A549 (cell line): ENCODE measurements around the gene CHIC2.

Source experiments
- CEBPB ChIP-seq, 2 experiments: fragments of >200 bp in 1 of 2; sonication (Bioruptor Twin) in 1 of 2; formaldehyde crosslinking in 1 of 2; IDR thresholded peaks; 2 replicates each; pipeline ENCODE4 v1.6.1; 2012 to 2016
- EP300 ChIP-seq, 2 experiments: fragments of >200 bp; sonication (Bioruptor Twin); formaldehyde crosslinking; IDR thresholded peaks; 2 replicates in 1 of 2; 3 replicates in 1 of 2; pipeline ENCODE4 v1.6.1; 2016 to 2017
- HES2 ChIP-seq: fragments of >200 bp; sonication (Bioruptor Twin); formaldehyde crosslinking; IDR thresholded peaks from 2 replicates; pipeline ENCODE4 v1.6.1; 2016
- MAFK ChIP-seq: fragments of 450-650 bp; IDR thresholded peaks from 2 replicates; pipeline ENCODE4 v1.6.1; 2014; ENCODE audit not compliant: partially characterized antibody
- POLR2A ChIP-seq: IDR thresholded peaks from 2 replicates; pipeline ENCODE4 v1.6.1; 2012; ENCODE audit warnings: mild to moderate bottlenecking, low read length
- RNF2 ChIP-seq: fragments of 200-600 bp; sonication (generic); IDR thresholded peaks from 2 replicates; pipeline ENCODE4 v1.6.1; 2016; ENCODE audit warnings: low read depth, mild to moderate bottlenecking, antibody characterized with exemption, moderate library complexity, borderline replicate concordance
- SMC3 ChIP-seq: fragments of >200 bp; sonication (Bioruptor Twin); formaldehyde crosslinking; IDR thresholded peaks from 3 replicates; pipeline ENCODE4 v1.6.1; 2018; ENCODE audit warnings: inconsistent platforms
- ZFP36 ChIP-seq: fragments of 450-650 bp; IDR thresholded peaks from 2 replicates; pipeline ENCODE4 v1.6.1; 2014; ENCODE audit warnings: borderline replicate concordance; ENCODE audit not compliant: partially characterized antibody
- ZNF302 ChIP-seq: fragments of 250-450 bp; sonication (Bioruptor Pico); IDR thresholded peaks from 2 replicates; pipeline ENCODE4 v1.9.0; 2021; ENCODE audit warnings: inconsistent platforms, mild to moderate bottlenecking, moderate library complexity
- TF ChIP-seq, protein P1 (sequence below): fragments of >200 bp; sonication (Bioruptor Twin); formaldehyde crosslinking; IDR thresholded peaks from 3 replicates; pipeline ENCODE4 v1.5.1; 2016
- TF ChIP-seq, protein P2 (sequence below): fragments of 200-600 bp; sonication (generic); IDR thresholded peaks from 2 replicates; pipeline ENCODE4 v1.6.1; 2016; ENCODE audit warnings: antibody characterized with exemption, mild to moderate bottlenecking, moderate library complexity

GRCh38 chr4:54054501-54054900 is 9.9 kb downstream of the CHIC2 start:
- TF ChIP-seq CEBPB (IDR thresholded peaks at IDR 0.05) = no peak
- TF ChIP-seq HES2 = no peak
- no peak for TF ChIP-seq POLR2A
- TF ChIP-seq MAFK = no peak
- TF ChIP-seq, protein P1, sequence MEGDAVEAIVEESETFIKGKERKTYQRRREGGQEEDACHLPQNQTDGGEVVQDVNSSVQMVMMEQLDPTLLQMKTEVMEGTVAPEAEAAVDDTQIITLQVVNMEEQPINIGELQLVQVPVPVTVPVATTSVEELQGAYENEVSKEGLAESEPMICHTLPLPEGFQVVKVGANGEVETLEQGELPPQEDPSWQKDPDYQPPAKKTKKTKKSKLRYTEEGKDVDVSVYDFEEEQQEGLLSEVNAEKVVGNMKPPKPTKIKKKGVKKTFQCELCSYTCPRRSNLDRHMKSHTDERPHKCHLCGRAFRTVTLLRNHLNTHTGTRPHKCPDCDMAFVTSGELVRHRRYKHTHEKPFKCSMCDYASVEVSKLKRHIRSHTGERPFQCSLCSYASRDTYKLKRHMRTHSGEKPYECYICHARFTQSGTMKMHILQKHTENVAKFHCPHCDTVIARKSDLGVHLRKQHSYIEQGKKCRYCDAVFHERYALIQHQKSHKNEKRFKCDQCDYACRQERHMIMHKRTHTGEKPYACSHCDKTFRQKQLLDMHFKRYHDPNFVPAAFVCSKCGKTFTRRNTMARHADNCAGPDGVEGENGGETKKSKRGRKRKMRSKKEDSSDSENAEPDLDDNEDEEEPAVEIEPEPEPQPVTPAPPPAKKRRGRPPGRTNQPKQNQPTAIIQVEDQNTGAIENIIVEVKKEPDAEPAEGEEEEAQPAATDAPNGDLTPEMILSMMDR = no peak
- TF ChIP-seq EP300 (IDR thresholded peaks at IDR 0.05) = no peak
- TF ChIP-seq RNF2 = no peak
- TF ChIP-seq SMC3 = no peak
- no peak for TF ChIP-seq ZFP36
- TF ChIP-seq ZNF302 = no peak
- TF ChIP-seq, protein P2, sequence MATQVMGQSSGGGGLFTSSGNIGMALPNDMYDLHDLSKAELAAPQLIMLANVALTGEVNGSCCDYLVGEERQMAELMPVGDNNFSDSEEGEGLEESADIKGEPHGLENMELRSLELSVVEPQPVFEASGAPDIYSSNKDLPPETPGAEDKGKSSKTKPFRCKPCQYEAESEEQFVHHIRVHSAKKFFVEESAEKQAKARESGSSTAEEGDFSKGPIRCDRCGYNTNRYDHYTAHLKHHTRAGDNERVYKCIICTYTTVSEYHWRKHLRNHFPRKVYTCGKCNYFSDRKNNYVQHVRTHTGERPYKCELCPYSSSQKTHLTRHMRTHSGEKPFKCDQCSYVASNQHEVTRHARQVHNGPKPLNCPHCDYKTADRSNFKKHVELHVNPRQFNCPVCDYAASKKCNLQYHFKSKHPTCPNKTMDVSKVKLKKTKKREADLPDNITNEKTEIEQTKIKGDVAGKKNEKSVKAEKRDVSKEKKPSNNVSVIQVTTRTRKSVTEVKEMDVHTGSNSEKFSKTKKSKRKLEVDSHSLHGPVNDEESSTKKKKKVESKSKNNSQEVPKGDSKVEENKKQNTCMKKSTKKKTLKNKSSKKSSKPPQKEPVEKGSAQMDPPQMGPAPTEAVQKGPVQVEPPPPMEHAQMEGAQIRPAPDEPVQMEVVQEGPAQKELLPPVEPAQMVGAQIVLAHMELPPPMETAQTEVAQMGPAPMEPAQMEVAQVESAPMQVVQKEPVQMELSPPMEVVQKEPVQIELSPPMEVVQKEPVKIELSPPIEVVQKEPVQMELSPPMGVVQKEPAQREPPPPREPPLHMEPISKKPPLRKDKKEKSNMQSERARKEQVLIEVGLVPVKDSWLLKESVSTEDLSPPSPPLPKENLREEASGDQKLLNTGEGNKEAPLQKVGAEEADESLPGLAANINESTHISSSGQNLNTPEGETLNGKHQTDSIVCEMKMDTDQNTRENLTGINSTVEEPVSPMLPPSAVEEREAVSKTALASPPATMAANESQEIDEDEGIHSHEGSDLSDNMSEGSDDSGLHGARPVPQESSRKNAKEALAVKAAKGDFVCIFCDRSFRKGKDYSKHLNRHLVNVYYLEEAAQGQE = no peak
